HepG2 (cell line): ENCODE measurements around the gene CTIF. TPM values are rescaled to one million over a fixed set of nuclear protein-coding genes. Genes with fewer than 3 reads are reported as not detected.

Source experiments
- ATAC-seq: fragments of 200-7000 bp; cut with Tn5 transposase; 3 replicates; pipeline ENCODE4 v1.9.1; 2020; ENCODE audit warnings: mild to moderate bottlenecking, moderate library complexity
- BruUV-seq: library from RNA; stranded (reverse); fragments of 400-500 nt; replicated peaks from 2 replicates; lab custom pipeline; 2021; lab: Mats Ljungman, UMichigan
- CTCF ChIA-PET: fragments of 300-600 bp; formaldehyde crosslinking; extraction: SDS; loops from one replicate; lab custom pipeline; 2021; ENCODE audit warnings: low total read pairs, inconsistent platforms, low intra/inter-chr PET ratio; lab: Yijun Ruan, JAX
- POLR2A ChIA-PET: fragments of 350-600 bp; sonication (Branson Sonifier 250); formaldehyde crosslinking; loops from one replicate; lab custom pipeline; 2020; ENCODE audit warnings: antibody characterized with exemption, inconsistent platforms; lab: Yijun Ruan, JAX
- DNase-seq: peaks from one replicate; pipeline ENCODE4 v3.0.0-alpha.2; 2015; ENCODE audit warnings: low spot score
- FAIRE-seq: peaks from 3 replicates; lab custom pipeline; 2011; peaks lifted over from hg19 to GRCh38; lab: Jason Lieb, UNC
- H2AFZ ChIP-seq: one replicate; pipeline ENCODE4 v1.6.1; 2011; ENCODE audit warnings: low read length, inconsistent platforms
- H3K27ac ChIP-seq: fragments of 300-600 bp; 3 replicates; pipeline ENCODE4 v1.8.0; 2011; ENCODE audit warnings: mixed run types, mild to moderate bottlenecking, mixed read lengths, low read length, inconsistent platforms; ENCODE audit not compliant: insufficient read depth; ENCODE audit errors: extremely low read length
- H3K27me3 ChIP-seq, 2 experiments: fragments of 200-600 bp in 1 of 2; 2 replicates in 1 of 2; 3 replicates in 1 of 2; pipeline versions ENCODE4 v1.6.0 to v1.8.0; 2011; ENCODE audit warnings: low read length in 2 of 2, mild to moderate bottlenecking in 2 of 2, moderate library complexity in 2 of 2, inconsistent platforms in 1 of 2; ENCODE audit not compliant: insufficient read depth in 2 of 2, control insufficient read depth in 1 of 2
- H3K36me3 ChIP-seq, 2 experiments: fragments of 200-600 bp in 1 of 2; replicated peaks in 1 of 2; 2 replicates in 1 of 2; 3 replicates in 1 of 2; pipeline versions ENCODE4 v1.5.1 to v1.8.0; 2011; ENCODE audit warnings: low read length in 2 of 2, inconsistent platforms in 1 of 2; ENCODE audit not compliant: insufficient read depth in 2 of 2, control insufficient read depth in 1 of 2
- H3K4me1 ChIP-seq: 2 replicates; pipeline ENCODE4 v1.5.1; 2012; ENCODE audit warnings: low read length, inconsistent platforms; ENCODE audit not compliant: insufficient read depth
- H3K4me2 ChIP-seq: 2 replicates; pipeline ENCODE4 v1.6.0; 2011; ENCODE audit warnings: low read depth, low read length, inconsistent platforms
- H3K4me3 ChIP-seq, 3 experiments: fragments of 200-600 bp in 1 of 3; sonication (generic), shearing (Covaris generic) in 1 of 3; replicated peaks in 1 of 3; 2 replicates each; pipeline ENCODE4 v1.5.1; 2011 to 2016; ENCODE audit warnings: low read length in 3 of 3, inconsistent platforms in 2 of 3, low read depth in 2 of 3, mild to moderate bottlenecking in 2 of 3, control low read depth in 1 of 3, mixed read lengths in 1 of 3; ENCODE audit not compliant: insufficient read depth in 1 of 3
- H3K79me2 ChIP-seq: one replicate; pipeline ENCODE4 v1.6.1; 2011; ENCODE audit warnings: low read length, inconsistent platforms; ENCODE audit not compliant: insufficient read depth
- H3K9ac ChIP-seq: 2 replicates; pipeline ENCODE4 v1.6.0; 2011; ENCODE audit warnings: mild to moderate bottlenecking, low read depth, low read length, inconsistent platforms; ENCODE audit not compliant: insufficient read depth
- H3K9me3 ChIP-seq: 2 replicates; pipeline ENCODE4 v1.5.1; 2012; ENCODE audit warnings: mild to moderate bottlenecking, low read length
- H4K20me1 ChIP-seq: 2 replicates; pipeline ENCODE4 v1.6.0; 2011; ENCODE audit warnings: inconsistent platforms, mild to moderate bottlenecking, low read length, moderate library complexity; ENCODE audit not compliant: insufficient read depth
- ETV5 ChIP-seq: IDR thresholded peaks from 2 replicates; pipeline ENCODE4 v1.6.1; 2018; ENCODE audit warnings: missing biosample characterization, missing genetic modification reagents, inconsistent platforms, borderline replicate concordance
- KLF6 ChIP-seq: IDR thresholded peaks from 2 replicates; pipeline ENCODE4 v1.8.0; 2016; ENCODE audit warnings: missing biosample characterization, missing genetic modification reagents
- MTA3 ChIP-seq: sonication (generic); formaldehyde crosslinking; IDR thresholded peaks from 2 replicates; pipeline ENCODE4 v1.4.0; 2020; ENCODE audit warnings: missing genetic modification reagents
- SSRP1 ChIP-seq: IDR thresholded peaks from 2 replicates; pipeline ENCODE4 v1.6.1; 2016; ENCODE audit warnings: control low read depth
- ZNF768 ChIP-seq: sonication (generic); formaldehyde crosslinking; IDR thresholded peaks from 2 replicates; pipeline ENCODE4 v1.4.0; 2020; ENCODE audit warnings: missing genetic modification reagents
- WGBS: methylation state at CpG from one replicate; pipeline ENCODE4 v1.1.6; 2017; ENCODE audit warnings: low lambda C conversion rate; 5-methylcytosine and 5-hydroxymethylcytosine counted together
- in situ Hi-C: cut with HindIII; loops from 2 replicates; pipeline ENCODE4 v1.10.0; 2017; ENCODE audit warnings: low pct_unique_long_range_greater_than_20kb; ENCODE audit not compliant: extremely low pct_ligation_motif_present
- intact Hi-C: fragments of 100-400 bp; cut with micrococcal nuclease; formaldehyde crosslinking; loops from one replicate; pipeline ENCODE4 v1.10.0; 2022; ENCODE audit not compliant: unreplicated experiment
- polyA plus RNA-seq, 8 experiments: library from polyadenylated mRNA; depleted of rRNA in 3 of 8; stranded (reverse) in 7 of 8; unstranded in 1 of 8; fragments of >200 nt; fragmentation: Illumina TruSeq in 4 of 8; extraction: Trizol in 4 of 8; gene quantifications; 2 replicates each; pipeline versions ENCODE4 v1.2.1 to v1.2.3, GENCODE V29; 2011 to 2016; ENCODE audit warnings: low read depth in 4 of 8, missing spikeins in 1 of 8, mixed read lengths in 1 of 8; ENCODE audit not compliant: insufficient read depth in 1 of 8
- total RNA-seq, 5 experiments: library from RNA; depleted of rRNA; stranded (reverse); fragments of >200 nt; fragmentation: Illumina TruSeq; extraction: Trizol; gene quantifications; 2 replicates each; pipeline ENCODE4 v1.2.3, GENCODE V29; 2016; ENCODE audit warnings: low read depth in 1 of 5
- TF ChIP-seq, protein P1 (sequence below): sonication (generic); formaldehyde crosslinking; IDR thresholded peaks from 2 replicates; pipeline ENCODE4 v1.8.1; 2023; ENCODE audit warnings: mild to moderate bottlenecking, inconsistent platforms, moderate library complexity, missing genetic modification reagents, borderline replicate concordance
- TF ChIP-seq, protein P2 (sequence below): sonication (generic); formaldehyde crosslinking; IDR thresholded peaks from 2 replicates; pipeline ENCODE4 v1.5.1; 2020; ENCODE audit warnings: mild to moderate bottlenecking, missing genetic modification reagents, moderate library complexity
- TF ChIP-seq, protein P3 (sequence below): IDR thresholded peaks from 2 replicates; pipeline ENCODE4 v1.6.1; 2016; ENCODE audit warnings: missing compliant biosample characterization, missing genetic modification reagents, borderline replicate concordance

CTIF gene
- total and polyA plus RNA-seq, 2 of the 13 experiments (the other 11 are each of a cell fraction or from before 2014, with no cell fraction given) = 18.2 to 28.0 TPM

DNA sequence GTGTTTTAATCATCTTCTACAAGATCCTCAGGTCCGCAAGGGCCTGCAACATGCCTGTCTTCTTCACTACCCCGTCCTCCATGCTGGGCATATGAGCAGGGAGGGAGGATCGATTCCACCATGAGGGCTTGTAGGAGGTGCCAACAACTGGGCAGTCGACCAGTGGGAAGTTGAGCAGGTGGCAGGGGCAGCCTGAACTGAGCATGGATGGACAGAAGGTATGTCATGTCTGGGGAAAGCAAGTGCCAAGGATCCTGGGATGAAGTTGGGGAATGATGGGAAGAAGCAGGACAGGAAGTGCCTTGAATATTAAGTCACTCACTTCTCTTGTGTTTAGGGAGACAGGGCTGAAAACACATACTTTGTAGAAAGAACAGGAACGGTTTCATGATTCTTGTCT lies 44.7 kb downstream of the CTIF start:
- no TSS peak for BruUV-seq
- H3K4me2 ChIP-seq = no peak overlapping the region
- no peaks in the 10 kb centered on the region for H3K27me3 ChIP-seq
- peaks cover 51% of the 10 kb centered on the region for H3K79me2 ChIP-seq
- in situ Hi-C loops = no loop called here
- ATAC-seq (no peak), FAIRE-seq (no peak), DNase-seq (no peak)
- TF ChIP-seq, protein P1, sequence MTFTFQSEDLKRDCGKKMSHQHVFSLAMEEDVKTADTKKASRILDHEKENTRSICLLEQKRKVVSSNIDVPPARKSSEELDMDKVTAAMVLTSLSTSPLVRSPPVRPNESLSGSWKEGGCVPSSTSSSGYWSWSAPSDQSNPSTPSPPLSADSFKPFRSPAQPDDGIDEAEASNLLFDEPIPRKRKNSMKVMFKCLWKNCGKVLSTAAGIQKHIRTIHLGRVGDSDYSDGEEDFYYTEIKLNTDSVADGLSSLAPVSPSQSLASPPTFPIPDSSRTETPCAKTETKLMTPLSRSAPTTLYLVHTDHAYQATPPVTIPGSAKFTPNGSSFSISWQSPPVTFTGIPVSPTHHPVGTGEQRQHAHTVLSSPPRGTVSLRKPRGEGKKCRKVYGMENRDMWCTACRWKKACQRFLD = no peak
- TF ChIP-seq MTA3 (CRISPR knock-in tag) = no peak
- no peaks in the 10 kb centered on the region for H3K9me3 ChIP-seq
- no peak overlapping the region for H3K4me3 ChIP-seq
- ChIA-PET CTCF (no interaction called here), POLR2A (no interaction called here)
- no peak overlapping the region for H3K9ac ChIP-seq
- intact Hi-C loops = no loop called here
- 93% methylated on average over 5 of the region's 5 CpGs for WGBS
- no peak overlapping the region for H3K27ac ChIP-seq
- H3K4me1 ChIP-seq = peaks cover 60% of the 10 kb centered on the region
- no peaks in the 10 kb centered on the region for H4K20me1 ChIP-seq
- H2AFZ ChIP-seq = no peak overlapping the region
- no peaks in the 10 kb centered on the region; a peak in 2 of 5 replicates for H3K36me3 ChIP-seq

DNA sequence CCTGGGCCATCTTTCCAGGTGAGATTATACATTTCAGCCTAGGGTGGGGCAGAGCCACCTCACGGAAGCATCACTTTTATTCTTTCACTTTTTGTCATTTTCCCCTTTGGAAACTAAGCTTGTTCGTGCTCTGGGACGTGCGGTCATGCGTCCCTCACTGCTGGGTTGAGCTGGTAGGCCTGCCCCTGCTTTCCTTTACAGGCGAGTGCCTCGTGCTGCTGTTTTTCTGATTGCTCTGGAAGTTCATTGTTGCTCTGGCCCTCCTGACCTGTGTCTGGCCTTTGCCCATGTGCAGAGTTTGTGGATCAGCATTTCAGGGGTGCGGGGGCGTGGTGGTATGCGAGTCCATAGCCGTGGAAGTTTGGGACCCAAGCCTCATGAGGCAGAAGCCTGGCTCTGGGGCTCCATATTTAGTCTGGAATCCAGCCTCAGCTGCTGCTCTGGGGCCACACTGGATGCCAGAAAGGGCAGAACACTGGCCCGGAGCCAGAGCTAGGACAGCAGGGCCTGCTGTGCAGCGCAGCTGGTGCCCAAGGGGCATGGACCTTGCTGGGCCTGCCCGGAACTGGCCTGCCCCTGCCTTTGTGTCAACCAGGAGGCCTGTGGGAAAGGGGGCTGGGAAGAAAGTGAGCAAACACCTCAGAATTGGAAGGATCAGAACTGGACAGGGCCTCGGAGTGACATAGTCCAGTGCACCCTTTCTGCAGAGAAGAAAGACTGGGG lies 51.1 kb downstream of the CTIF start:
- H3K27me3 ChIP-seq = no peaks in the 10 kb centered on the region
- no peak overlapping the region for H3K4me3 ChIP-seq
- no peaks in the 10 kb centered on the region for H4K20me1 ChIP-seq
- peaks cover 1 to 6% of the 10 kb centered on the region in 2 experiments; a peak in 2 of 5 replicates for H3K36me3 ChIP-seq
- WGBS = 88% methylated on average over 13 of the region's 15 CpGs
- in situ Hi-C loops (no loop called here), intact Hi-C loops (no loop called here)
- ATAC-seq = no peak; the same call in 1 of the 3 replicates
- no TSS peak for BruUV-seq
- H3K9ac ChIP-seq = no peak overlapping the region
- H3K27ac ChIP-seq = no peak overlapping the region
- peaks cover 19% of the 10 kb centered on the region for H3K79me2 ChIP-seq
- ChIA-PET CTCF (no interaction called here), POLR2A (no interaction called here)
- DNase-seq = no peak
- H3K9me3 ChIP-seq = no peaks in the 10 kb centered on the region
- H3K4me1 ChIP-seq = peaks cover 30% of the 10 kb centered on the region
- FAIRE-seq = no peak
- H3K4me2 ChIP-seq = no peak overlapping the region
- no peak overlapping the region for H2AFZ ChIP-seq
- TF ChIP-seq, protein P2, sequence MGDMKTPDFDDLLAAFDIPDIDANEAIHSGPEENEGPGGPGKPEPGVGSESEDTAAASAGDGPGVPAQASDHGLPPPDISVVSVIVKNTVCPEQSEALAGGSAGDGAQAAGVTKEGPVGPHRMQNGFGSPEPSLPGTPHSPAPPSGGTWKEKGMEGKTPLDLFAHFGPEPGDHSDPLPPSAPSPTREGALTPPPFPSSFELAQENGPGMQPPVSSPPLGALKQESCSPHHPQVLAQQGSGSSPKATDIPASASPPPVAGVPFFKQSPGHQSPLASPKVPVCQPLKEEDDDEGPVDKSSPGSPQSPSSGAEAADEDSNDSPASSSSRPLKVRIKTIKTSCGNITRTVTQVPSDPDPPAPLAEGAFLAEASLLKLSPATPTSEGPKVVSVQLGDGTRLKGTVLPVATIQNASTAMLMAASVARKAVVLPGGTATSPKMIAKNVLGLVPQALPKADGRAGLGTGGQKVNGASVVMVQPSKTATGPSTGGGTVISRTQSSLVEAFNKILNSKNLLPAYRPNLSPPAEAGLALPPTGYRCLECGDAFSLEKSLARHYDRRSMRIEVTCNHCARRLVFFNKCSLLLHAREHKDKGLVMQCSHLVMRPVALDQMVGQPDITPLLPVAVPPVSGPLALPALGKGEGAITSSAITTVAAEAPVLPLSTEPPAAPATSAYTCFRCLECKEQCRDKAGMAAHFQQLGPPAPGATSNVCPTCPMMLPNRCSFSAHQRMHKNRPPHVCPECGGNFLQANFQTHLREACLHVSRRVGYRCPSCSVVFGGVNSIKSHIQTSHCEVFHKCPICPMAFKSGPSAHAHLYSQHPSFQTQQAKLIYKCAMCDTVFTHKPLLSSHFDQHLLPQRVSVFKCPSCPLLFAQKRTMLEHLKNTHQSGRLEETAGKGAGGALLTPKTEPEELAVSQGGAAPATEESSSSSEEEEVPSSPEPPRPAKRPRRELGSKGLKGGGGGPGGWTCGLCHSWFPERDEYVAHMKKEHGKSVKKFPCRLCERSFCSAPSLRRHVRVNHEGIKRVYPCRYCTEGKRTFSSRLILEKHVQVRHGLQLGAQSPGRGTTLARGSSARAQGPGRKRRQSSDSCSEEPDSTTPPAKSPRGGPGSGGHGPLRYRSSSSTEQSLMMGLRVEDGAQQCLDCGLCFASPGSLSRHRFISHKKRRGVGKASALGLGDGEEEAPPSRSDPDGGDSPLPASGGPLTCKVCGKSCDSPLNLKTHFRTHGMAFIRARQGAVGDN = peak; percentile 19; the same call in 1 of the 2 replicates
- TF ChIP-seq ZNF768 (peak; percentile 38; the same call in 1 of the 2 replicates), SSRP1 (CRISPR knock-in tag) (no peak), ETV5 (CRISPR knock-in tag) (no peak), KLF6 (CRISPR knock-in tag) (no peak)
- TF ChIP-seq, protein P3, sequence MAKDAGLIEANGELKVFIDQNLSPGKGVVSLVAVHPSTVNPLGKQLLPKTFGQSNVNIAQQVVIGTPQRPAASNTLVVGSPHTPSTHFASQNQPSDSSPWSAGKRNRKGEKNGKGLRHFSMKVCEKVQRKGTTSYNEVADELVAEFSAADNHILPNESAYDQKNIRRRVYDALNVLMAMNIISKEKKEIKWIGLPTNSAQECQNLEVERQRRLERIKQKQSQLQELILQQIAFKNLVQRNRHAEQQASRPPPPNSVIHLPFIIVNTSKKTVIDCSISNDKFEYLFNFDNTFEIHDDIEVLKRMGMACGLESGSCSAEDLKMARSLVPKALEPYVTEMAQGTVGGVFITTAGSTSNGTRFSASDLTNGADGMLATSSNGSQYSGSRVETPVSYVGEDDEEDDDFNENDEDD (CRISPR knock-in tag) = no peak
